ENCODE data around the gene CDC5L. TPM values are rescaled to one million over a fixed set of nuclear protein-coding genes. Genes with fewer than 3 reads are reported as not detected.
A peak's percentile ranks its signal among the peaks of the same experiment; 100 is the strongest.

The CDC5L gene
- polyA plus RNA-seq, 3 donors = 4.9 to 10.2 (median 7.4) TPM

DNA sequence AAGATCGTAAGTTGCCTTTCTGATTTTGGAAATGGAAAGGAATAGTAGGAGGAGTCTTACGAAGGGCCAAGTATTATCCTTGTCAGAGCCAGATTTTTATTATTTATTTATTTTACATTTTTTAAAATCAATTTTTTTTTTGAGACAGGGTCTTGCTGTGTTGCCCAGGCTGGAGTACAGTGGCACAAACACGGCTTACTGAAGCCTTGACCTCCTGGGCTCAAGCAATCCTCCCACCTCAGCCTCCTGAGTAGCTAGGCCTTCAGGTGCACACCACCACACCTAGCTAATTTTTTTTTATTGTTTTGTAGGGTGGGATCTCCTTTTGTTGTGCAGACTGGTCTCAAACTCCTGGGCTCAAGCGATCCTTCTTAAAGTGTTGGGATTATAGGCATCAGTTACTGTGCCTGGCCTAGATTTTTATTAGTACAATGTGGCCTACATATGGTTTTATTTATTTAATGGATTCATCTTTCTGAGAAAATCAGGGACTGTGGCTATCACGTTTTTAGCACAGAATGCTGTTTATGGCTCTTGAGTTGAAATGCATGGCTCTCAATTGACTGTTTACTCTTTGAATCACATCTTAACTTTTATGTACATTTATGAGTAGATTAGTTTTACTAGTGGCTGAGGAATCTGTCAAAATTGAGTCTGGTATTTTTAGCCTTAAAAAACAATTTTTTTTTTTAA is 16.7 kb downstream of the CDC5L start:
- Histone ChIP-seq H2AFZ (ENCODE audit: insufficient read depth, low read depth, low read length, poor library complexity, severe bottlenecking) (no peak overlapping the region), H3K27ac (ENCODE audit: low read depth in 1 of 2, low read length in 2 of 2) (no peak overlapping the region), H3K9me3 (replicated peaks in 1 of 2; ENCODE audit: control insufficient read depth in 1 of 2, insufficient read depth in 1 of 2, low read length in 2 of 2) (no peaks in the 10 kb centered on the region), H3K4me1 (ENCODE audit: control insufficient read depth in 1 of 2, insufficient read depth in 2 of 2, low read length in 2 of 2) (no peaks in the 10 kb centered on the region), H3K36me3 (replicated peaks in 1 of 2; ENCODE audit: control insufficient read depth in 1 of 2, insufficient read depth in 2 of 2, low read length in 2 of 2) (peaks cover 83 to 89% of the 10 kb centered on the region in 2 donors), H3K4me2 (replicated peaks; ENCODE audit: extremely low read depth, low read length, poor library complexity, severe bottlenecking) (no peak overlapping the region), H3K9ac (ENCODE audit: insufficient read depth, low read length, poor library complexity, severe bottlenecking) (no peak overlapping the region), H4K20me1 (ENCODE audit: insufficient read depth, low read length) (peaks cover 78% of the 10 kb centered on the region), H3K27me3 (ENCODE audit: control insufficient read depth in 2 of 2, insufficient read depth in 2 of 2, low read length in 2 of 2) (no peaks in the 10 kb centered on the region), H3K4me3 (replicated peaks in 1 of 3; ENCODE audit: low read depth in 2 of 3, low read length in 3 of 3) (no peak overlapping the region), H3K79me2 (ENCODE audit: insufficient read depth, low read length) (peaks cover 39% of the 10 kb centered on the region)
- Mint-ChIP-seq H3K9me3 (peaks cover 0 to 3% (median 0%) of the 10 kb centered on the region in 7 donors), H3K27ac (no peak overlapping the region), H3K36me3 (peaks cover 73 to 85% of the 10 kb centered on the region in 2 donors), H3K4me3 (no peak overlapping the region), H3K4me1 (no peaks in the 10 kb centered on the region), H3K27me3 (ENCODE audit: low read depth in 3 of 3) (no peaks in the 10 kb centered on the region)
- intact Hi-C loops (cut with micrococcal nuclease) = no loop called here
- no CpG with 5 or more reads among the region's 5 CpGs for WGBS (ENCODE audit: insufficient coverage)
- TF ChIP-seq CTCF (IDR thresholded peaks at IDR 0.05) = no peak
- no peak for DNase-seq

DNA sequence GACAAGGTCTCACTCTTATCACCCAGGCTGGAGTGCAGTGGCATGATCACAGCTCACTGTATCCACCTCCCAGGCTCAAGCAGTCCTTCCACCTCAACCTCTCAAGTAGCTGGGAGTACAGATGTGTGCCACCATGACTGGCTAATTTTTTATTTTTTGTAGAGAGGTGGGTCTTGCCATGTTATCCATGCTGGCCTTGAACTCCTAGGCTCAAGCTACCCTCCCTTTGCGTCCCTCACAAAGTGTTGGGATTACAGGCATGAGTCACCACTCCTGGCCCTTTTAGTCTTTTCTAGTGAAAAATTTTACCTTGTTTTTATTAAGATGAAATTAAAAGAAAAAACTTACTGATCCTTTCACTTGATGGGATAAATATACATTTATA is 17.2 kb downstream of the CDC5L start:
- peaks cover 39% of the 10 kb centered on the region for H3K79me2 ChIP-seq (ENCODE audit: insufficient read depth, low read length)
- TF ChIP-seq CTCF (IDR thresholded peaks at IDR 0.05) = no peak
- H3K27ac Mint-ChIP-seq = peak overlapping the region in 1 of 7 donors; percentile 69
- H3K9me3 Mint-ChIP-seq = peaks cover 0 to 3% (median 0%) of the 10 kb centered on the region in 7 donors
- no peaks in the 10 kb centered on the region for H3K4me1 ChIP-seq (ENCODE audit: control insufficient read depth in 1 of 2, insufficient read depth in 2 of 2, low read length in 2 of 2)
- peaks cover 74 to 85% of the 10 kb centered on the region in 2 donors for H3K36me3 Mint-ChIP-seq
- H3K9ac ChIP-seq (ENCODE audit: insufficient read depth, low read length, poor library complexity, severe bottlenecking) = no peak overlapping the region
- intact Hi-C loops (cut with micrococcal nuclease) = no loop called here
- H3K4me3 Mint-ChIP-seq = no peak overlapping the region
- peaks cover 79% of the 10 kb centered on the region for H4K20me1 ChIP-seq (ENCODE audit: insufficient read depth, low read length)
- H3K4me2 ChIP-seq (replicated peaks; ENCODE audit: extremely low read depth, low read length, poor library complexity, severe bottlenecking) = no peak overlapping the region
- H3K27ac ChIP-seq (ENCODE audit: low read depth in 1 of 2, low read length in 2 of 2) = no peak overlapping the region
- H3K4me3 ChIP-seq (replicated peaks in 1 of 3; ENCODE audit: low read depth in 2 of 3, low read length in 3 of 3) = no peak overlapping the region
- no peak overlapping the region for H2AFZ ChIP-seq (ENCODE audit: insufficient read depth, low read depth, low read length, poor library complexity, severe bottlenecking)
- peaks cover 2% of the 10 kb centered on the region for H3K4me1 Mint-ChIP-seq
- no peaks in the 10 kb centered on the region for H3K9me3 ChIP-seq (replicated peaks in 1 of 2; ENCODE audit: control insufficient read depth in 1 of 2, insufficient read depth in 1 of 2, low read length in 2 of 2)
- no CpG with 5 or more reads among the region's 1 CpG for WGBS (ENCODE audit: insufficient coverage)
- no peaks in the 10 kb centered on the region for H3K27me3 Mint-ChIP-seq (ENCODE audit: low read depth in 3 of 3)
- DNase-seq = no peak
- H3K36me3 ChIP-seq (replicated peaks in 1 of 2; ENCODE audit: control insufficient read depth in 1 of 2, insufficient read depth in 2 of 2, low read length in 2 of 2) = peaks cover 86 to 90% of the 10 kb centered on the region in 2 donors
- no peaks in the 10 kb centered on the region for H3K27me3 ChIP-seq (ENCODE audit: control insufficient read depth in 2 of 2, insufficient read depth in 2 of 2, low read length in 2 of 2)
